GM10248 (cell line): ENCODE data around the gene PPY.
"Not testable (repeated sequence)": the region's sequence is repeated elsewhere in the genome, so short reads cannot be mapped to it uniquely, and the experiment has no call there.

Experiments
- CTCF ChIA-PET: fragments of 300-600 bp; sonication (Branson Sonifier 250); formaldehyde crosslinking; extraction: SDS; loops from one replicate; lab custom pipeline; 2021; ENCODE audit warnings: antibody characterized with exemption; lab: Yijun Ruan, JAX
- POLR2A ChIA-PET: fragments of 350-650 bp; sonication (Branson Sonifier 250); formaldehyde crosslinking; extraction: SDS; loops from one replicate; lab custom pipeline; 2020; ENCODE audit warnings: antibody characterized with exemption; lab: Yijun Ruan, JAX
- DNase-seq: peaks from one replicate; pipeline ENCODE4 v3.0.0; 2012; ENCODE audit errors: extremely low spot score
- TF ChIP-seq, protein P1 (sequence below): IDR thresholded peaks from 2 replicates; pipeline ENCODE4 v1.5.1; 2012; ENCODE audit warnings: mild to moderate bottlenecking, low read depth; ENCODE audit errors: extremely low read depth, missing control alignments, control extremely low read depth

PPY gene

GRCh38 chr17:43967251-43967875 is 25.1 kb upstream of the PPY start:
- ChIA-PET POLR2A (no interaction called here), CTCF (interaction anchor here (1.1 kb wide), 1 partner anchor 23 kb away, joined by 7 read pairs; no protein-coding TSS in a partner anchor)
- no peak for DNase-seq
- TF ChIP-seq, protein P1, sequence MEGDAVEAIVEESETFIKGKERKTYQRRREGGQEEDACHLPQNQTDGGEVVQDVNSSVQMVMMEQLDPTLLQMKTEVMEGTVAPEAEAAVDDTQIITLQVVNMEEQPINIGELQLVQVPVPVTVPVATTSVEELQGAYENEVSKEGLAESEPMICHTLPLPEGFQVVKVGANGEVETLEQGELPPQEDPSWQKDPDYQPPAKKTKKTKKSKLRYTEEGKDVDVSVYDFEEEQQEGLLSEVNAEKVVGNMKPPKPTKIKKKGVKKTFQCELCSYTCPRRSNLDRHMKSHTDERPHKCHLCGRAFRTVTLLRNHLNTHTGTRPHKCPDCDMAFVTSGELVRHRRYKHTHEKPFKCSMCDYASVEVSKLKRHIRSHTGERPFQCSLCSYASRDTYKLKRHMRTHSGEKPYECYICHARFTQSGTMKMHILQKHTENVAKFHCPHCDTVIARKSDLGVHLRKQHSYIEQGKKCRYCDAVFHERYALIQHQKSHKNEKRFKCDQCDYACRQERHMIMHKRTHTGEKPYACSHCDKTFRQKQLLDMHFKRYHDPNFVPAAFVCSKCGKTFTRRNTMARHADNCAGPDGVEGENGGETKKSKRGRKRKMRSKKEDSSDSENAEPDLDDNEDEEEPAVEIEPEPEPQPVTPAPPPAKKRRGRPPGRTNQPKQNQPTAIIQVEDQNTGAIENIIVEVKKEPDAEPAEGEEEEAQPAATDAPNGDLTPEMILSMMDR: no peak

DNA sequence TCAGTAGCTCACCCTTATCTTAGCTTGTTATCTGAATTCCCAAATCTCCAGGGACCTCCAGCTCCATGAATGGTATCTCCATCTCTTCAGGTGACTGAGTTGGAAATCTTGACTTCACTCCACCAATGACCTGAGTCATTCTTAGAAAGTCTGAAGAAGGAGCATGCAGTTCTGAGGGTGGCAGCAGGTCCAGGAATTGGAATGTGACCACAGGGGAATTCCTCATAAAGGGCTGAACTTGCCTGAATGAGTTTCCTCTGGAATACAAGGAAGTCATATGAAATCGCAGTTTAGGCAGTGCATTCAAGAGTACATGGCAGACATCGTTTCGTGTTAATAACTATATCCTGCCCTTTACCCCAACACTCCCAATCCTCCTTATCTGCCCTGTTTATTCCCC is 24.0 kb upstream of the PPY start:
- POLR2A ChIA-PET: no interaction called here
- no peak for DNase-seq
- TF ChIP-seq, protein P1: no peak
- CTCF ChIA-PET: no interaction called here

GRCh38 chr17:43962479-43962878 is 20.2 kb upstream of the PPY start:
- POLR2A ChIA-PET: no interaction called here
- DNase-seq: no peak

GRCh38 chr17:43961954-43962353 is 19.7 kb upstream of the PPY start:
- no peak for DNase-seq
- POLR2A ChIA-PET: no interaction called here
- TF ChIP-seq, protein P1: no peak
- CTCF ChIA-PET: interaction anchor here (1.5 to 3.5 kb wide), 2 partner anchors 16 to 18 kb away, joined by 4 to 20 read pairs; no protein-coding TSS in a partner anchor

More at GRCh38 chr17:43962479-43962878, 20.2 kb upstream of the PPY start:
- TF ChIP-seq, protein P1: no peak
- CTCF ChIA-PET: interaction anchor here (2.2 to 3.5 kb wide), 2 partner anchors 19 kb away, joined by 11 to 20 read pairs; no protein-coding TSS in a partner anchor

- CTCF ChIA-PET: interaction anchor here (1.5 to 3.5 kb wide), 2 partner anchors 15 to 18 kb away, joined by 4 to 20 read pairs; no protein-coding TSS in a partner anchor
- POLR2A ChIA-PET: interaction anchor here (0.6 kb wide), 1 partner anchor 26 kb away, joined by 4 read pairs; no protein-coding TSS in a partner anchor
- DNase-seq: not testable (repeated sequence)
Measured at GRCh38 chr17:43961292-43961691, 19.0 kb upstream of the PPY start.

DNA sequence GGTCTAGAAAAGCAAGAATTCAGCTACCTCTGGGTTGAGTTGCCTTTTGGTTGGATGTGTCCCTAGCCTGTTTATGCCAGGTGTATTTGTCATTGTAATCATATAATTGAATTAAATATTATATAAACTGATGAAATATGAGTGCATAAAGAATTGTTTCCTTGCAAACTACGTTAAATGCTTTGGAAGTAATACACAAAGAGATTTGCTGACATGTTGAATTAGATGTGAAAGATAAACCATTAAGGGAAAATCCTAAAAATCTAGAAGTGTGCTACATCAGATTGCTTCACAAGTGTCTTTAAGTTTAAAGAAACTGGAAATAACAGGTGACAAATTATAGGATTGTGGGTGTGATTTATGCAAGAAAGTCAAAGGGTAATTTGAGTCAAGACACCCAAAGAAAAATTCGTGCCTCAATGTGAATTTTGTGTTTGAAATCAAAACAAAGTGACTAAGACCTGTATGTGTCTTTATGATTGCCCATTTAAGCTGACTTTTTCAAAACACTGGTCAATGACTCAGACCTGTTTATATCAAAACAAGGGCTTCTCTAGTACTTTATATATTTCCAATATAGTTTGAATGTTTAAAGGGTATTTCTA is 16.6 kb upstream of the PPY start:
- CTCF ChIA-PET: interaction anchor here (3.5 to 7.5 kb wide), 2 partner anchors 15 kb away, joined by 20 to 44 read pairs; partner anchors contain the start of gene PPY
- DNase-seq: no peak
- POLR2A ChIA-PET: no interaction called here
- TF ChIP-seq, protein P1: no peak

DNA sequence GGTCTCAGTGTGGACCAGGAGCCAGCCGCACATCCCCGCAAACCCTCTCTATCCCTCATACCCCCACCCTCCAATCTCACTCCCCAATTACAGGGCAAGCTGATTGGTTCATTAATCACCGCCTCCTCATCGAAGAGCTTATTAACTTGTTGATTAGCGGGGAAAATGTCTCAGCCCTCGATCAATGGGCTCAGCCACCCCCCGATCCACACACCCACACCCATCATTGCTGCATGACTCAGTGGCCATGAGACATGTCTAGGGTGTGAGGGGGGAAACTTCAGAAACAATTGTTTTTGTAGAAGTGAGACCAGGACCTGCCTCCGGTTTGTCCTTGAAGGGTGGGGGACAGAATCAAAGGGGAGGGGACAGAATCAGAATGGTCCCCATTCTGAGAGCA is 13.9 kb upstream of the PPY start:
- CTCF ChIA-PET: interaction anchor here (7.5 kb wide), 1 partner anchor 13 kb away, joined by 44 read pairs; the partner anchor contains the start of gene PPY
- POLR2A ChIA-PET: no interaction called here
- DNase-seq: no peak

More for the DNA sequence above, 13.9 kb upstream of the PPY start:
- TF ChIP-seq, protein P1: no peak
